Esophagus (tissue), 2 donors: ENCODE measurements around the gene ZNF440. TPM values are rescaled to one million over a fixed set of nuclear protein-coding genes. Genes with fewer than 3 reads are reported as not detected.
"Not testable (repeated sequence)": the region's sequence is repeated elsewhere in the genome, so short reads cannot be mapped to it uniquely, and the experiment has no call there.

Experiments
- H3K27ac ChIP-seq, 2 donors: one replicate each; pipeline ENCODE4 v1.5.1; 2013; ENCODE audit warnings: low read depth in 2 of 2, mild to moderate bottlenecking in 2 of 2, inconsistent platforms in 1 of 2, low read length in 1 of 2, moderate library complexity in 1 of 2
- H3K27me3 ChIP-seq, 2 donors: one replicate each; pipeline ENCODE4 v1.6.1; 2013; ENCODE audit warnings: low read length in 2 of 2, control low read depth in 1 of 2, mild to moderate bottlenecking in 1 of 2; ENCODE audit not compliant: insufficient read depth in 2 of 2, control insufficient read depth in 1 of 2
- H3K36me3 ChIP-seq, 2 donors: one replicate each; pipeline ENCODE4 v1.6.1; 2013; ENCODE audit warnings: low read length in 1 of 2; ENCODE audit not compliant: control insufficient read depth in 2 of 2, insufficient read depth in 2 of 2
- H3K4me1 ChIP-seq, 2 donors: one replicate each; pipeline ENCODE4 v1.6.1; 2013; ENCODE audit warnings: low read length in 1 of 2; ENCODE audit not compliant: control insufficient read depth in 2 of 2, insufficient read depth in 2 of 2
- H3K4me3 ChIP-seq, 2 donors: one replicate each; pipeline ENCODE4 v1.5.1; 2013; ENCODE audit warnings: low read length in 2 of 2, mild to moderate bottlenecking in 2 of 2, low read depth in 1 of 2, moderate library complexity in 1 of 2
- H3K9me3 ChIP-seq, 2 donors: one replicate each; pipeline ENCODE4 v1.6.1; 2013; ENCODE audit warnings: mild to moderate bottlenecking in 2 of 2, low read depth in 1 of 2, low read length in 1 of 2, moderate library complexity in 1 of 2; ENCODE audit not compliant: control insufficient read depth in 2 of 2, insufficient read depth in 1 of 2
- WGBS, 2 donors: extraction: QIAGEN DNeasy Blood & Tissue Kit; methylation state at CpG; one replicate each; pipeline ENCODE4 v1.1.7; 2013; 5-methylcytosine and 5-hydroxymethylcytosine counted together
- polyA plus RNA-seq, 2 donors: library from polyadenylated mRNA; stranded (reverse); fragments of 200-250 nt; gene quantifications; one replicate each; pipeline ENCODE4 v1.2.3, GENCODE V29; 2013
- donor health status: healthy with polysubstance abuse.
- donor health status: Bipolar disorder and iron deficiency.

ZNF440 gene
- polyA plus RNA-seq, 2 donors = 5.1 to 16.1 TPM

DNA sequence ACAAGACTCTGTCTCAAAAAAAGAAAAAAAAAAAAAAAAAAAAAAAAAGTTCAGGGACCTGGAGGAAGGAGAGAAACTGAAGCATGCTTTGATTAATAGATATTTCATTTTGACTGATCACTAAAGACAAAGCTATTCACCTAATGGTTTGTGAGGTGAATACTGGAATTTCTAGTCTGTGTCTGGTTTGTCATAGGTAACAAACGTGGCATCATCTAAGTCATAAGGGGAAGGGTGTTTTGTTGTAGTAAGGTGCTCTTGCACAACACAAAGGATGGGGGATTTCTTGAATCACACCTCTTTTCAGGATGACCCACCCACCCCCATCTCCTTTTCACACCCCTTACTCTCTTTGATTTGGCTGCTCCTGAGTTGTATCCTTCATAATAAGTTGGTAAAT lies 59.7 kb downstream of the ZNF440 start:
- no peaks in the 10 kb centered on the region for H3K36me3 ChIP-seq
- peaks cover 3 to 9% of the 10 kb centered on the region in 2 donors for H3K9me3 ChIP-seq
- no peak overlapping the region for H3K4me3 ChIP-seq
- H3K27ac ChIP-seq = no peak overlapping the region
- H3K4me1 ChIP-seq = no peaks in the 10 kb centered on the region
- 63 to 76% methylated on average over 1 of the region's 1 CpG for WGBS, 2 donors
- H3K27me3 ChIP-seq = no peaks in the 10 kb centered on the region

DNA sequence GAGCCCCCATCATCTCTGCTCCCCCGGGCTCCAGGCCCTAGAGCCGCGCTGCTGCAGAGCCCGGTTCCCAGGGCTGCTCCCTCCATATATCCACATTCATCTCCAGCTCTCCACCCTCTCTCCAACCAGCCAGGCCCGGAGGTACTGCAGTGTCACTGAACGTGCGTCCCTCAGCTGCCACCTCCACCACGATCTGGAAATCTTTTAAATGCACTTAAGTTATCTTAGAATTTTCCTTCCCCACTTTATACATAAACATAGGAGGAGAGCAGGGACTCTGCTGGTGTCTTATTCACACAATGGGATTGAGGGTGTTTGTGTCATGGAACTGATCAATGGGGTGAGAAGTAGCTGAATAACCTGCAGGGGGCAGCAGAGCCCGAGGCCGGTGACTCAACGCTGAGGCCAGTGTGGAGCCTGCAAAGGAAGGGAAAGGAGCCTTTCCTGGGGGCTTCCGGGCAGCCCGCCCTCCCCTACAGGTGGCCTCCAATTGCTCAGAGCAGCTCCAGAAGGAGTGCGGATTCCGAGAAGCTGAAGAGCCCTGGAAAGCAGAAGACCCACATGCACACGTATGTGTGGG lies 65.7 kb downstream of the ZNF440 start:
- H3K27ac ChIP-seq, H3K27me3 ChIP-seq, H3K4me1 ChIP-seq, H3K36me3 ChIP-seq, H3K4me3 ChIP-seq, H3K9me3 ChIP-seq: not testable (repeated sequence)
- 81 to 82% methylated on average over 16 of the region's 16 CpGs for WGBS, 2 donors

DNA sequence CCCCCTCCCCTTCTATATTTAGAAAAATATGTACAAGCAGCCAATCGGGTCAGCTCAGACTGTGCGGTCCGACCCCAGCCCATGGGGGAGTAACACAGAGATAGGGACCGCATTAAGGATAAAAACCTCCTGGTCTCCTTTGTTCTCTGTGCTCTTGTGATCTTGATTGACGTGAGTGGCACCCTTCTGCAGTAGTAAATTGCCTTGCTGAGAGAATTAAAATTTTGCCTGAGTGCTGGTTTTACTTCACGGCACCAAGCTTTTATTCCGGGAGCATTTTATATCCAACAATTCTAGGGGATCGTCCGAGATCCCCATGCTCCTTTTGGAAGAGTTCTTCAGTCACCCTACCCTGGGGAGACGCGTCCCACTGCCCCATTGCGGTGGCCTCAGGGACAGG lies 66.5 kb downstream of the ZNF440 start:
- 91 to 92% methylated on average over 12 of the region's 12 CpGs for WGBS, 2 donors
- Histone ChIP-seq H3K9me3 (peaks cover 0 to 2% of the 10 kb centered on the region in 2 donors), H3K27ac (no peak overlapping the region), H3K4me1 (peaks cover 0 to 3% of the 10 kb centered on the region in 2 donors), H3K27me3 (no peaks in the 10 kb centered on the region), H3K4me3 (no peak overlapping the region), H3K36me3 (no peaks in the 10 kb centered on the region)

DNA sequence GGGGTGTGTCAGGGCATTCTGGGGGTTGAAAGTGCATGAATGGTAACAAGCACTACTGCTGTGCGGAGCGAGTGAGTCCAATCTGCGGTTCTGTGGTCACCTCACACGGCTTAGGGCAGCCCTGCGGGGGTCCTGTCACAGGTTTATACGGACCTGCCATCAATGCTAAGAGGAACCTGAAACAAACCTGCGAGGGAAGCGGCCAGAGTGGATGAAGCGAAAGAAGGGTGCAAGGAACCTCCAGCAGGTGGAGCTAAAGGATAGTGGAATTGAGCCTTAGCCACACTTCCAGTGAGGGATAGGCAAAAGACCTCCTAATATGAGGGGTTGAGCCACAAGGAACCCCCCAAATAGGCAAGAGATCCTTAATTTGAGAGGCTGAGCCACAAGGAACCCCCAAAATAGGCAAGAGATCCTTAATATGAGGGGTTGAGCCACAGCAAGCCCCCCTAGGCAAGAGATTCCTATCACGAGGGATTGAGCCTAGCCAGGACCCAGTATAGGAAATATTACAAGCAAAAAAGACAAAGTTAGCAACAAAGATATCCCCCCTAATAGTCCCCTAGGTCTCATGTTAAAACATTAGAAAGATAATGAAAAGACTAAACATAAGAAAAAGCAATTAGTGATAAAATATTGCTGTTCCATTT lies 67.2 kb downstream of the ZNF440 start:
- Histone ChIP-seq H3K36me3 (no peaks in the 10 kb centered on the region), H3K27me3 (no peaks in the 10 kb centered on the region)
- WGBS, 2 donors = 18 to 23% methylated on average over 10 of the region's 10 CpGs

DNA sequence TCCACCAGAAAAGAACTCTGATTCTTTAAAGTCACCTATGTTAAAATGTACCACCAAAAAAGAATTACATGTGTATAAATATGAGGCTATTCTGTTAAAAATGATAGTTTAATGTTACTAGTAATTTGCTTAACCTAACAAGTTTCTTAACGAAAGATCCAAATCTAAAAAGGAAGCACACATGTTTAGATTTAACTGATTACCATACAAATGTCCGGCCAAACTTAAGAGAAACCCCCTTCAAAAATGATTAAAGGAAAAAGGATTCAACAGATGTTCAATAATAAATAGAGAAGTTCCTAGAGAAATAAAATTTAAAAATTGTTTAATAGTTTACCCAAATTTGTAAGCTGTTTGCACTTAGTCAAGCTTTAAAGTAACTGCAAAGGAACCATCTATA lies 68.5 kb downstream of the ZNF440 start:
- no peaks in the 10 kb centered on the region for H3K36me3 ChIP-seq
- no peak overlapping the region for H3K4me3 ChIP-seq
- peaks cover 0 to 4% of the 10 kb centered on the region in 2 donors for H3K9me3 ChIP-seq
- H3K4me1 ChIP-seq = peaks cover 0 to 3% of the 10 kb centered on the region in 2 donors
- H3K27me3 ChIP-seq = no peaks in the 10 kb centered on the region
- no peak overlapping the region for H3K27ac ChIP-seq
- WGBS, 2 donors = 59 to 62% methylated on average over 2 of the region's 2 CpGs

More for the DNA sequence above, 67.2 kb downstream of the ZNF440 start:
- Histone ChIP-seq H3K4me1 (peaks cover 0 to 3% of the 10 kb centered on the region in 2 donors), H3K9me3 (peaks cover 0 to 2% of the 10 kb centered on the region in 2 donors), H3K27ac (no peak overlapping the region), H3K4me3 (no peak overlapping the region)

Other genes with a start within 250 kb of the ZNF440 start
- gene ACP5, start 236.6 kb upstream of the ZNF440 start, polyA plus RNA-seq = 10 to 100 TPM; 23.5 to 33.9 TPM
- gene ZNF627, start 216.8 kb upstream of the ZNF440 start, polyA plus RNA-seq = 1 to 10 TPM; 2.5 to 3.0 TPM
- 1 to 10 TPM; 6.6 to 9.5 TPM for gene ZNF823, start 75.3 kb upstream of the ZNF440 start, polyA plus RNA-seq
- 1 to 10 TPM; 1.6 to 2.2 TPM for gene ZNF441, start 47.3 kb upstream of the ZNF440 start, polyA plus RNA-seq
- gene ZNF491, start 15.8 kb upstream of the ZNF440 start, polyA plus RNA-seq = under 1 TPM; 0.19 to 0.53 TPM
- gene ZNF439, start 34.5 kb downstream of the ZNF440 start, polyA plus RNA-seq = 1 to 10 TPM; 1.4 to 7.2 TPM
- gene ZNF69, start 73.5 kb downstream of the ZNF440 start, polyA plus RNA-seq = 1 to 10 TPM in 1 of 2 donors, under 1 TPM in 1; 0.36 to 1.2 TPM
- 10 to 100 TPM in 1 of 2 donors, 1 to 10 TPM in 1; 6.4 to 16.9 TPM for gene ZNF700, start 110.8 kb downstream of the ZNF440 start, polyA plus RNA-seq
- gene ZNF763, start 150.8 kb downstream of the ZNF440 start, polyA plus RNA-seq = 1 to 10 TPM; 1.1 to 2.7 TPM
- gene ZNF433, start 221.4 kb downstream of the ZNF440 start, polyA plus RNA-seq = 1 to 10 TPM; 5.0 to 7.3 TPM
- under 1 TPM; 0.18 to 0.24 TPM for gene ZNF878, start 238.7 kb downstream of the ZNF440 start, polyA plus RNA-seq